ENCODE results near the gene AP1B1. TPM values are rescaled to one million over a fixed set of nuclear protein-coding genes. Genes with fewer than 3 reads are reported as not detected.
A peak's percentile ranks its signal among the peaks of the same experiment; 100 is the strongest.
"Not testable (repeated sequence)": the region's sequence is repeated elsewhere in the genome, so short reads cannot be mapped to it uniquely, and the experiment has no call there.

AP1B1 gene
- total RNA-seq, 2 experiments from 2014 or later: 56.6 to 59.9 TPM

DNA sequence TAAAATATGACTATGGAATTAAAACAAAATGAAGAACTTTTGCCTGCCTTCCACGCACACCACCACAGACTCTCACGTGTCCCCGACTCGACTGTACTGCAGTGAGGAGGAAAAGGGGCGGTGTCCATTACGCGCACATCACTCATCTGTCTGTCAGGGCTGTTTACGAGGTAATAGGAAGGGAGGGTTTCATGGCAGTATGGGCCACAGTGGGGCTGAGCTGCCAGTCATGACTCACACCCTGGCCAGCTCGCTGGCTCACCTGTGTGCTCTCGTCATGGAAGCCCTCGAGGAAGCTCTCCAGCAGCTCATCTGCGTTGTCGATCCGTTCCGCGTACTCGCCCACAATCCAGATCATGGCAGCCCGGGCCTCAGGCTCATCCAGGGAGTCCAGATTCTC is 39.4 kb downstream of the AP1B1 start:
- intact Hi-C loops (cut with DNase I, micrococcal nuclease): no loop called here
- DNase-seq: no peak

DNA sequence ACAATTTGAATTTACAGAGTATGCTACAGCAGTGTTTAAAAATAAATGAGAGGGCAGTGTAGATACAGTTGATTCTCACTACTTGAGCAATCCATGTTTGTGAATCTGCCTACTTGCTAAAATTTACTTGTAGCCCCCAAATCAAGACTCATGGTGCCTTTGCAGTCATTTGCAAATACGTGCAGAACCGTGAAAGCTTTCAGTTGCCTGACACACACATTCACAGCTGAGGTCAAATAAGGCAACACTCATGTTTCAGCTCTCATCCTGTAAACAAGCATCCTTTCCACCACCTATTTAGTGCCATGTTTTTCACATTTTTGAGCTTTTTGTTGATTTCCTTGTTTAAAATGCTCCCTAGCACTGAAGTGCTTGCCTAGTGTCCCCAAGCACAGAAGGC is 40.3 kb downstream of the AP1B1 start:
- CTCF ChIA-PET: interaction anchor here (0.9 kb wide), 1 partner anchor 194 kb away, joined by 3 read pairs; no protein-coding TSS in a partner anchor
- no peak for ATAC-seq
- POLR2A ChIA-PET: interaction anchor here (0.7 kb wide), 1 partner anchor 45 kb away, joined by 3 read pairs; no protein-coding TSS in a partner anchor
- no peak for DNase-seq
- no peaks in the 10 kb centered on the region for H3K27me3 Mint-ChIP-seq
- no peaks in the 10 kb centered on the region for H3K9me3 Mint-ChIP-seq (ENCODE audit: low read depth)
- peaks cover 27% of the 10 kb centered on the region for H3K36me3 Mint-ChIP-seq (ENCODE audit: low read depth)
- intact Hi-C loops (cut with DNase I, micrococcal nuclease): no loop called here
- H3K4me1 Mint-ChIP-seq: no peaks in the 10 kb centered on the region
- H3K27ac Mint-ChIP-seq: no peak overlapping the region
- no peak overlapping the region for H3K4me3 Mint-ChIP-seq

More for the DNA sequence above, 39.4 kb downstream of the AP1B1 start:
- ATAC-seq: no peak
- Mint-ChIP-seq H3K36me3 (ENCODE audit: low read depth) (peaks cover 24% of the 10 kb centered on the region), H3K9me3 (ENCODE audit: low read depth) (no peaks in the 10 kb centered on the region), H3K27ac (no peak overlapping the region), H3K27me3 (no peaks in the 10 kb centered on the region), H3K4me1 (no peaks in the 10 kb centered on the region), H3K4me3 (no peak overlapping the region)
- CTCF ChIA-PET: no interaction called here
- POLR2A ChIA-PET: no interaction called here

DNA sequence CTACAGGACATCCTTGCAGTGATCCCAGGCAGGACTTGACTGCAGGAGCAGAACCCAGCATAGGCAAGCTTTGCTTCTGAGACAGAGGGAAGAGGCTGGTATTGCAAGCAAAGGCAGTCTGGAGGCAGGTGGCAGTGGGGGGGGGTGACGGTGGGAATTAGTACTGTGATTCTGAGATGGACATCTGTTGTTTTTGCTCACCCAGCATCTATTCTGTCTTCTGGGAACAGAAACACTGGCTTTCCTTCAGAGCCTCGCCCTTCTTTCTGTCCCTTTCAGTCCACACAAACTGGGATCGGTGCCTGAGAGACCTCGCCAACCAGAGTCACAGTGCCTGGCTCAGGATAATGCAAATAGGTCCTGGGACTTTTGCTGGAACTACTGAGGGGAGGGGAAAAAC is 41.7 kb downstream of the AP1B1 start:
- no peak for ATAC-seq
- Mint-ChIP-seq H3K4me1 (no peaks in the 10 kb centered on the region), H3K36me3 (ENCODE audit: low read depth) (peaks cover 26% of the 10 kb centered on the region), H3K27me3 (no peaks in the 10 kb centered on the region), H3K4me3 (no peak overlapping the region), H3K27ac (no peak overlapping the region), H3K9me3 (ENCODE audit: low read depth) (no peaks in the 10 kb centered on the region)
- POLR2A ChIA-PET: no interaction called here
- intact Hi-C loops (cut with DNase I, micrococcal nuclease): no loop called here
- DNase-seq: no peak
- CTCF ChIA-PET: interaction anchor here (0.7 kb wide), 1 partner anchor 82 kb away, joined by 3 read pairs; no protein-coding TSS in a partner anchor

DNA sequence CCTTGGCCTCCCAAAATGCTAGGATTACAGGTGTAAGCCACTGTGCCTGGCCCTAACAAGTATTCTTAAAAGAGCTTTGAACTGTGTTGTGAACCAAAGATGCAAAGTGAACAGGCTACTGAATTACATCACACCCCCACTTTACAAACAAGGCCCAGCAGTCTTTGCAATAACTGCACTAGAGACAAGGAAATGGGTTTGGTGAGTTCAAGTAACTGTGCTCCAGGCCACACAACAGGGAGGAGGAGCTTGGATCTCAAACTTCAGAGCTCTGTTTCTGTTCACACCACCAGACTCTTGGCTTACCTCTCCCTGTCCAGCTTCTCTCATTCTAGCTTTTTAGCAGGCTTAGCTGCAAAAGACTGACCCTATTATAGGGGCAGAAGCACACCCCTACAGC is 42.4 kb downstream of the AP1B1 start:
- ChIA-PET CTCF (interaction anchor here (0.7 kb wide), 2 partner anchors 83 to 125 kb away, joined by 3 read pairs; no protein-coding TSS in a partner anchor), POLR2A (no interaction called here)
- Mint-ChIP-seq H3K9me3 (ENCODE audit: low read depth) (no peaks in the 10 kb centered on the region), H3K27me3 (no peaks in the 10 kb centered on the region), H3K4me3 (no peak overlapping the region), H3K4me1 (no peaks in the 10 kb centered on the region), H3K36me3 (ENCODE audit: low read depth) (peaks cover 28% of the 10 kb centered on the region), H3K27ac (no peak overlapping the region)
- intact Hi-C loops (cut with DNase I, micrococcal nuclease): no loop called here
- ATAC-seq: no peak
- DNase-seq: no peak

DNA sequence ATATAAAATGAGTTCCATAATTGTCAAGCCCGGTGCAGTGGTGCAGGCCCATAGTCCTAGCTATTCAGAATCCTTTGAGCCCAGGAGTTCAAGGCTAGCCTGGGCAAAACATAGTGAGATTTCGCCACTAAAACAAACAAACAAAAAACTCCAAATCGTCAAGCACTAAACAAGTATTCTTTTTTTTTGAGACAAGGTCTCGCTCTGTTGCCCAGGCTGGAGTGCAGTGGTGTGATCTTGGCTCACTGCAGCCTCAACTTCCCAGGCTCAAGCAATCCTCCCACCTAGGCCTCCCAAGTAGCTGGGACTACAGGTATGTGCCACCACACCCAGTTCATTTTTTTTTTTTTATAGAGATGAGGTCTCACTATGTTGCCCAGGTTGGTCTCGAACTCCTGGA is 43.5 kb downstream of the AP1B1 start:
- POLR2A ChIA-PET; H3K27ac Mint-ChIP-seq; ATAC-seq; H3K9me3 Mint-ChIP-seq (ENCODE audit: low read depth); H3K4me1 Mint-ChIP-seq; H3K4me3 Mint-ChIP-seq; CTCF ChIA-PET; DNase-seq; intact Hi-C loops (cut with DNase I, micrococcal nuclease); H3K27me3 Mint-ChIP-seq: not testable (repeated sequence)
- H3K36me3 Mint-ChIP-seq (ENCODE audit: low read depth): peaks cover 30% of the 10 kb centered on the region

DNA sequence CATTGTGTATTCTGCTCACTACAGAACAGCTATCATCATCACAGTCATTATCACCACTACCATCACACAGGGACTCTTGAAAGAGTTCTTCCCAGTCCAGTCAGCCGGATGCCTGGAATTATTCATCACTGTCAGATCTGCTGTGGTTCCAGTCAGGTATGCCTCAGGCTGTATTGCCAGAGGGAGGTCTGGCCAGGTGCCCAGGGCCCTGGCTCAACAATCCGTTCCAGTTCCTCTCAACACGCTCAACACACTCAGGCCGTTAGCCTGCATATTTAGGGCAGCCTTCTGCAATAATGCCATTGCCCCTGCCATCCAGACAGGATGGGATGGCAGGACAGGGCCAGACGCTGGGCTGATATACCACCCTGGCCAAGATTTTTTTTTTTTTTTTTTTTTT is 44.2 kb downstream of the AP1B1 start:
- ATAC-seq (no peak), DNase-seq (no peak)
- Mint-ChIP-seq H3K27ac (no peak overlapping the region), H3K9me3 (ENCODE audit: low read depth) (no peaks in the 10 kb centered on the region), H3K36me3 (ENCODE audit: low read depth) (peaks cover 37% of the 10 kb centered on the region), H3K4me1 (no peaks in the 10 kb centered on the region), H3K4me3 (no peak overlapping the region), H3K27me3 (no peaks in the 10 kb centered on the region)
- intact Hi-C loops (cut with DNase I, micrococcal nuclease): no loop called here
- ChIA-PET POLR2A (no interaction called here), CTCF (no interaction called here)

DNA sequence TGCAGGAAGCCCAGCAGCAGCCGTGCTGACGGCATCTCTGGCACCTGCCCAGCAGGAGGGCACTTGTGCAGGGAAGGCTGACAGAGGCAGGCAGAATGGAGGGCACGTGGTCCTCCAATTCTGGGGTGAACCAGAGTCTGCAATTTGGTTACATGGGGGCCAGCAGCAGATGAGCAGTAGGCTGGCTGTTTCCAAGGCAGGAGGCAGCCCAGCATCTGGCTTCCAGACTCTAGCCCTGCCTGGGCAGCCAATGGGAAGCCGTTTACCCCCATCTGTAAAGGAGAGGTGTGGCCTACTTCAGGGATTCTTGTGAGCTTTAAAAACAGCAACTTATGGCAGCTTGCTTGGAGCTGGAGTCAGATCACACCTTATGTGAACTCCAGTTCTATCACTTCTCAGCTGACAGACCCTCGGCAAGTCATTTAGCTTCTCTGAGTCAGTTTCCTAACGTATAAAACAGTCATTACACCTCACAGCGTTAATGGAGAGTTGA is 45.0 kb downstream of the AP1B1 start:
- no peak for DNase-seq
- Mint-ChIP-seq H3K4me1 (no peaks in the 10 kb centered on the region), H3K36me3 (ENCODE audit: low read depth) (peaks cover 38% of the 10 kb centered on the region), H3K4me3 (no peak overlapping the region), H3K27me3 (no peaks in the 10 kb centered on the region), H3K27ac (no peak overlapping the region), H3K9me3 (ENCODE audit: low read depth) (no peaks in the 10 kb centered on the region)
- intact Hi-C loops (cut with DNase I, micrococcal nuclease): no loop called here
- peak; percentile 80 for ATAC-seq
- ChIA-PET POLR2A (no interaction called here), CTCF (interaction anchor here (0.5 kb wide), 1 partner anchor 26 kb away, joined by 3 read pairs; no protein-coding TSS in a partner anchor)

DNA sequence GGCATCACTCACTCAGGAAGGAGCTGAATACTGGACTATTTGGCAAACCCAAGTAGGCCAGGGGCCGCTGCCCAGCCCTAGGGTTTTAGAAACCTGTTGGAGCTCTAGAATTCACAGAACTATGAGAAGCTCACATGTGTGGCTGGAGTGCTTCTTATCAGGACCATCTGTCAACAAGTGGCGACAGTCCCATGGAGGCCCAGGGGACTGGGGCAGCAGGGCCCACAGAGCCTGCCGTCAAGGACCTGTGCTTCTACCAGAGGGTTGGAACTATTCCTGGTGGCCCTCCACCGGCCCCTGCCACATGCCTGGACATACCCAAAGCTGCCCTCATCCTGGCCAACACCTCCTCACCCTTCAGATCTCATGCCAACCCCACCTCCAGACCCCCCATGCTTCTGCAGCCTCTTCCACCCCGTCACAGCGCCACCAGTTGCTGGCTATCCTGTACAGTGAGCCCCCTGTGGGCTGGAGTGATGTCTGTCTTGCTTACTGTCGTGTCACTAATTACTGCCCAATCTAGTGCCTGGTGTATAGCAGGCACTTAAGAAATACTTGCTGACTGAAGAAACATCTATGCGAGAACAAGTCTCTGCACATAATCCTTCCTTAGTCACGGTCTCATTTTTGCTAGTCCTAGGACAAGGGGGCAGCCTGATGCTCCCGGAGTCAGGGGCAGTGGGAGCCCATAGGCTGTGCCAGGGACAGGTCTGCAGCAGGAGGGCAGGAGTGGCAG is 45.6 kb downstream of the AP1B1 start:
- ATAC-seq: no peak
- Mint-ChIP-seq H3K4me1 (no peaks in the 10 kb centered on the region), H3K27me3 (no peaks in the 10 kb centered on the region), H3K9me3 (ENCODE audit: low read depth) (no peaks in the 10 kb centered on the region), H3K4me3 (no peak overlapping the region), H3K36me3 (ENCODE audit: low read depth) (peaks cover 38% of the 10 kb centered on the region), H3K27ac (no peak overlapping the region)
- DNase-seq: no peak
- intact Hi-C loops (cut with DNase I, micrococcal nuclease): no loop called here
- ChIA-PET CTCF (interaction anchor here (0.5 to 0.6 kb wide), 2 partner anchors 9 to 27 kb away, joined by 3 read pairs; no protein-coding TSS in a partner anchor), POLR2A (no interaction called here)

DNA sequence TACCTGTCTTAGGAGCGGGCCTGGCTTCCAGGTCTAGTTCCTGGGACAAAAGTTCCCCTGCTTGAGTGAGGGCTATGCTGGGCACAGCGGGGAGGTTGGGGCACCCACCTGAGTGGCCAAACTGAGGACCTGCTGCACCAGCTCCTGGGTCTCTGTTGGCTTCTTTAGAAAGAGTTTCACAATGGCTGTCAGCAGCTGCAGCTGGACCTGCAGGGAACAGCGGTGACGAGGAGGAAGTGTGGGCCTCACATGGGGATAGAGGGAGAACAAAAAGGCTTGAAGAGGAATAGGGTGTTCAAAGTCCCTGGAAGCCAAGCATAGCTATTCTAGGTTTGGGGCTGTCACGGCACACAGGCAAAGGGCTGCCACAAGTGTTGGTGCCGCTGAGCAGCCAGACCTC is 46.2 kb downstream of the AP1B1 start:
- Mint-ChIP-seq H3K4me3 (no peak overlapping the region), H3K36me3 (ENCODE audit: low read depth) (peaks cover 34% of the 10 kb centered on the region), H3K9me3 (ENCODE audit: low read depth) (no peaks in the 10 kb centered on the region), H3K4me1 (no peaks in the 10 kb centered on the region), H3K27me3 (no peaks in the 10 kb centered on the region), H3K27ac (no peak overlapping the region)
- DNase-seq: no peak
- ChIA-PET POLR2A (no interaction called here), CTCF (interaction anchor here (0.6 kb wide), 1 partner anchor 9 kb away, joined by 3 read pairs; no protein-coding TSS in a partner anchor)
- ATAC-seq: no peak
- intact Hi-C loops (cut with DNase I, micrococcal nuclease): no loop called here

DNA sequence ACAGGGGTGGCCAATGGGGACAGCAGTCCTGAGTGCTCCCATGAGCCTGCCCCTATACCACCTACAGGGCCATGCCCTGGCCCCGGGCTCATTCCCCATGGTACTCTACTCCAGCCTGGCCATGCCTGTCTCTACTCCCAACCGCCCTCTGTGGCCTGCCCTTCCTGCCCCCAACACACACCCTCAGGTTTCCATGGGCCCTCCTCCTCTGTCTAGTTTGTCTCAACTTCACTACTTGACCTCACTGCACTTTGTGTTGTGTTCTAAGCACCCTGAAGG is 46.6 kb downstream of the AP1B1 start:
- no peak for ATAC-seq
- Mint-ChIP-seq H3K27me3 (no peaks in the 10 kb centered on the region), H3K4me3 (no peak overlapping the region), H3K27ac (no peak overlapping the region), H3K9me3 (ENCODE audit: low read depth) (no peaks in the 10 kb centered on the region), H3K4me1 (no peaks in the 10 kb centered on the region), H3K36me3 (ENCODE audit: low read depth) (peaks cover 36% of the 10 kb centered on the region)
- CTCF ChIA-PET: interaction anchor here (0.6 kb wide), 1 partner anchor 10 kb away, joined by 3 read pairs; no protein-coding TSS in a partner anchor
- POLR2A ChIA-PET: no interaction called here
- DNase-seq: no peak
- intact Hi-C loops (cut with DNase I, micrococcal nuclease): no loop called here

DNA sequence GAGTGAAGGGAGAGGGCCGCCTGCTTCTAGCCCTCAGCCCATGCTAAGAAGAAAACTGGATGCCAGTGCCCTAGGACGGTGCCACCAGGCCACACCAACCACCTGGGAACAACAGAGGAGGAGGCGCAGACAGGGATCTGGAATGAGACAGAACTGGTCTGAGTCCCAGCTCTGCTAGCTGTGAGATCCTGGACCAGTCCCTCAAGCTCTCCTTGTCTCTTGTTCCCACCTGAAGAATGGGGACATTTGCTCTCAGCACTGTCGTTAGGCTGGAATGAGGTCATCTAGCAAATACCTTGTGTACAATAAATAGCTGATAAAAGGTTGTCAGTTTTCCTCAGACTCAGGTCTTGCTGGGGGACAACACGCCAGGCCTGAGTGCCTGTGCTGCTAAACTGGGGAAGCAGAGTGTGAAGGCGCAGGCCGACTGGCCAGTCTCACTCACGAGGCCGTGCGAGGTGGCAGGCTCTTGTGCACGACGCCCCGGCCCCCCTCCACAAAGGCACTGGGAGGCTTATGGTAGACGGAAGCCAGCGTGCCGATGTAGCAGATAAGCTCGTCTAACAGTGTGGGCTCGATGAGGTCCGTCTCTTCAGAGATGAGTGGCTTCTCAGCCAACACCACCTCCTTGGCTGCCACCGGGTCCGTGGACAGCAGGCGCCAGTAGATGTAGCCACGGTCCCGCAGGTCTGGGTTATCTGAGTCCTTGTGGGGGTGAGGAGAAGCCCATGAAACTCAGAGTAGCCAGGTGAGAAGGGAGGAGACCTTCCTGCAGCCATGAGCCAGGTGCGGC is 47.1 kb downstream of the AP1B1 start:
- Mint-ChIP-seq H3K4me1 (no peaks in the 10 kb centered on the region), H3K36me3 (ENCODE audit: low read depth) (peaks cover 38% of the 10 kb centered on the region), H3K27me3 (no peaks in the 10 kb centered on the region), H3K9me3 (ENCODE audit: low read depth) (no peaks in the 10 kb centered on the region), H3K27ac (no peak overlapping the region), H3K4me3 (no peak overlapping the region)
- DNase-seq (no peak), ATAC-seq (no peak)
- POLR2A ChIA-PET: no interaction called here
- CTCF ChIA-PET: interaction anchor here (0.6 kb wide), 1 partner anchor 934 kb away, joined by 4 read pairs; no protein-coding TSS in a partner anchor
- intact Hi-C loops (cut with DNase I, micrococcal nuclease): no loop called here

DNA sequence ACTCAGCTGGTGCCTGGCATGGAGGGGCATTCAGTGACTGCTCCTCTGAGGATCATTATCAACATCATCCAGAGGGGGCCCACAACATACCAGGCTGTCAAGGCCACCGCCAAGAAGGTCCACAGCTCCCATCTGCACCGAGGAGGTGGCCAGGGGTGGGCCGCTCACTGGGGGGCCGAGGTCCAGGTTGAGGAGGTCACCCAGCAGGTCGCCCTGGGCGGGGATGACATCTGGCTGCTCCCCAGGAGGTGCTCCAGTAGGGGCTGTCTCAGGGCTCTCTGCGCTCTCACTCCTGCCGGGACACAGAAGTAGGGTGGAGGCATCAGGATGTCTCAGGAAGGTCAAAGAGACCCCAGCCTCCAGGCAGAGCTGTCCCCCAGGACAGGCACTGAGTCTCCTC is 47.8 kb downstream of the AP1B1 start:
- Mint-ChIP-seq H3K36me3 (ENCODE audit: low read depth) (peaks cover 41% of the 10 kb centered on the region), H3K9me3 (ENCODE audit: low read depth) (no peaks in the 10 kb centered on the region), H3K4me3 (no peak overlapping the region), H3K4me1 (no peaks in the 10 kb centered on the region), H3K27me3 (no peaks in the 10 kb centered on the region), H3K27ac (no peak overlapping the region)
- intact Hi-C loops (cut with DNase I, micrococcal nuclease): no loop called here
- no peak for ATAC-seq
- ChIA-PET POLR2A (no interaction called here), CTCF (interaction anchor here (0.6 kb wide), 1 partner anchor 934 kb away, joined by 4 read pairs; no protein-coding TSS in a partner anchor)
- DNase-seq: no peak

Data from activated CD4-positive, alpha-beta T cell treated with anti-CD3 and anti-CD28 coated beads for 36 hours (primary cell).